Ishikawa (cell line): Measurements from ENCODE around the gene CASP6.

Source experiments
- CREB1 ChIP-seq: IDR thresholded peaks from 2 replicates; pipeline ENCODE4 v1.6.1; 2012; ENCODE audit warnings: low read depth
- EP300 ChIP-seq: IDR thresholded peaks from 2 replicates; pipeline ENCODE4 v1.6.1; 2012; ENCODE audit warnings: borderline replicate concordance
- TAF1 ChIP-seq: IDR thresholded peaks from 2 replicates; pipeline ENCODE4 v1.6.1; 2012; ENCODE audit warnings: low read depth, mild to moderate bottlenecking
- TCF12 ChIP-seq: IDR thresholded peaks from 2 replicates; pipeline ENCODE4 v1.6.1; 2012; ENCODE audit warnings: low read depth
- TEAD4 ChIP-seq: IDR thresholded peaks from 2 replicates; pipeline ENCODE4 v1.6.1; 2012
- YY1 ChIP-seq: IDR thresholded peaks from 2 replicates; pipeline ENCODE4 v1.6.1; 2012; ENCODE audit warnings: low read depth
- ZBTB7A ChIP-seq: IDR thresholded peaks from 2 replicates; pipeline ENCODE4 v1.6.1; 2012; ENCODE audit warnings: low read depth
- TF ChIP-seq, protein P1 (sequence below): IDR thresholded peaks from 2 replicates; pipeline ENCODE4 v1.6.1; 2012; ENCODE audit warnings: low read depth, mild to moderate bottlenecking
- TF ChIP-seq, protein P2 (sequence below): IDR thresholded peaks from 2 replicates; pipeline ENCODE4 v1.6.1; 2012

DNA sequence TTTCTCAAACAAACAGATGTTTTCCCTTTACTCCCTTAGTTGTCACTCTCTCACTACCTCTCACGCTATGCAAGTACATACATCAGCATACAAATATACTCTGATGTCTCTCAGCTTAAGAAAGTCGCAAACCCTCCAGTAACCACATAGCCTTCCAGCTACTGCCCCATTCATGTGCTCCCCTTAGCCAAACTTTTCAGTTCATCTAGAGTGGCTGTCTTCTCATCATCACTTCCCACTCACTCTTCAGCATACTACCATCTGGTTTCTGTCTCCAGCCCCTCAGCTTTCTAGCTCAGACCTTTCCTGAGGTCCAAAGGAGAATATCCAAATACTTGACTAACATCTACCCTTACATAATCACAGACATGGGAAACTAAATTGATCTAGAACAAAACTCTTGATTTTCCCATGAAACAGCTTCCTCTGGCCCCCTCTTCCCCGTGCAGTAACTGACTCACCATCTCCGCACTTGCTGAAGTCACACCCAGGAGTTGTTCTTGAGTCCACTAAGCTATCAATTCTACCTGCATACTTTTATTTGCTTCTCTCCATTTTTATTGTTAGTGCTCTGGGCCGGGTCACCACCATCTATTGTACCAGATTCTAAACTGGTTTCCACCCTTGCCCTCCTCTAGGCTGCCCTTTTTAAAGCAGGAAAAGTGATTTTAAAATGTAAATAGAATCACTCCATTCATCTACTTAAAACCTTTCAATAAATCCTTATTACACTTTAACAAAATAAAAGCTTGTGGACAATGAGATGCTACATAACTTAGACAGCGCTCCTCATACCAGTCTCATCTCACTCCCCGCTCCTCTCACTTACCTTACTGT lies 57.2 kb downstream of the CASP6 start:
- no peak for TF ChIP-seq EP300
- TF ChIP-seq YY1: no peak
- no peak for TF ChIP-seq ZBTB7A
- no peak for TF ChIP-seq CREB1
- TF ChIP-seq TCF12: no peak
- TF ChIP-seq TAF1: no peak
- TF ChIP-seq, protein P1, sequence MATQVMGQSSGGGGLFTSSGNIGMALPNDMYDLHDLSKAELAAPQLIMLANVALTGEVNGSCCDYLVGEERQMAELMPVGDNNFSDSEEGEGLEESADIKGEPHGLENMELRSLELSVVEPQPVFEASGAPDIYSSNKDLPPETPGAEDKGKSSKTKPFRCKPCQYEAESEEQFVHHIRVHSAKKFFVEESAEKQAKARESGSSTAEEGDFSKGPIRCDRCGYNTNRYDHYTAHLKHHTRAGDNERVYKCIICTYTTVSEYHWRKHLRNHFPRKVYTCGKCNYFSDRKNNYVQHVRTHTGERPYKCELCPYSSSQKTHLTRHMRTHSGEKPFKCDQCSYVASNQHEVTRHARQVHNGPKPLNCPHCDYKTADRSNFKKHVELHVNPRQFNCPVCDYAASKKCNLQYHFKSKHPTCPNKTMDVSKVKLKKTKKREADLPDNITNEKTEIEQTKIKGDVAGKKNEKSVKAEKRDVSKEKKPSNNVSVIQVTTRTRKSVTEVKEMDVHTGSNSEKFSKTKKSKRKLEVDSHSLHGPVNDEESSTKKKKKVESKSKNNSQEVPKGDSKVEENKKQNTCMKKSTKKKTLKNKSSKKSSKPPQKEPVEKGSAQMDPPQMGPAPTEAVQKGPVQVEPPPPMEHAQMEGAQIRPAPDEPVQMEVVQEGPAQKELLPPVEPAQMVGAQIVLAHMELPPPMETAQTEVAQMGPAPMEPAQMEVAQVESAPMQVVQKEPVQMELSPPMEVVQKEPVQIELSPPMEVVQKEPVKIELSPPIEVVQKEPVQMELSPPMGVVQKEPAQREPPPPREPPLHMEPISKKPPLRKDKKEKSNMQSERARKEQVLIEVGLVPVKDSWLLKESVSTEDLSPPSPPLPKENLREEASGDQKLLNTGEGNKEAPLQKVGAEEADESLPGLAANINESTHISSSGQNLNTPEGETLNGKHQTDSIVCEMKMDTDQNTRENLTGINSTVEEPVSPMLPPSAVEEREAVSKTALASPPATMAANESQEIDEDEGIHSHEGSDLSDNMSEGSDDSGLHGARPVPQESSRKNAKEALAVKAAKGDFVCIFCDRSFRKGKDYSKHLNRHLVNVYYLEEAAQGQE: no peak
- TF ChIP-seq TEAD4: no peak
- TF ChIP-seq, protein P2, sequence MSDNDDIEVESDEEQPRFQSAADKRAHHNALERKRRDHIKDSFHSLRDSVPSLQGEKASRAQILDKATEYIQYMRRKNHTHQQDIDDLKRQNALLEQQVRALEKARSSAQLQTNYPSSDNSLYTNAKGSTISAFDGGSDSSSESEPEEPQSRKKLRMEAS: no peak
